Tibial nerve (tissue), 3 donors: ENCODE results near the gene SPESP1.

Experiments used
- POLR2A ChIP-seq, 2 donors: fragments of 450-650 bp; IDR thresholded peaks; one replicate each; pipeline ENCODE4 v1.6.1; 2017; ENCODE audit warnings: antibody characterized with exemption in 2 of 2, mild to moderate bottlenecking in 2 of 2, moderate library complexity in 2 of 2
- TF ChIP-seq, protein P1 (sequence below), 5 experiments: fragments of 200-600 bp in 3 of 5; fragments of 450-650 bp in 2 of 5; sonication (generic) in 3 of 5; IDR thresholded peaks; one replicate each; pipeline ENCODE4 v1.5.1; 2016 to 2019; ENCODE audit warnings: antibody characterized with exemption in 5 of 5, mild to moderate bottlenecking in 3 of 5, moderate library complexity in 2 of 5

DNA sequence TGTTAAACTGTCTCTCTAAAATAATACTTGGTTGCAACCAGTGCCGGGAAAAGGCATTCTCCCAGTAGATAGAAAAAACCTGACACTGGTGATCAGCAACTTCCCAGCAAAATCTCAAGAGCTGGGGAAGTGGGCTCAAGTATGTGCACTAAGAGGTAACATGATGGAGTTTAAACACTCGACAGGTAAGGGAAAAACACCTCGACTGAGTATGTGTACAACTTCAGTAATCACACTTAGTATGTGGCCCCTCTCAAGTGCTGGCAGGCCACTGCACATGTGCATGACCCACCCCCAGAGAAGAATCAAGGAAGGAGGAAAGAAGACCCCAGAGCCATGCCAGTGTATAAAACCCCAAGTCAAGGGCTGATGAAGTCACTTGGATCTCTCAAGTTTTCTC, 27.4 kb downstream of the SPESP1 start:
- TF ChIP-seq, protein P1, sequence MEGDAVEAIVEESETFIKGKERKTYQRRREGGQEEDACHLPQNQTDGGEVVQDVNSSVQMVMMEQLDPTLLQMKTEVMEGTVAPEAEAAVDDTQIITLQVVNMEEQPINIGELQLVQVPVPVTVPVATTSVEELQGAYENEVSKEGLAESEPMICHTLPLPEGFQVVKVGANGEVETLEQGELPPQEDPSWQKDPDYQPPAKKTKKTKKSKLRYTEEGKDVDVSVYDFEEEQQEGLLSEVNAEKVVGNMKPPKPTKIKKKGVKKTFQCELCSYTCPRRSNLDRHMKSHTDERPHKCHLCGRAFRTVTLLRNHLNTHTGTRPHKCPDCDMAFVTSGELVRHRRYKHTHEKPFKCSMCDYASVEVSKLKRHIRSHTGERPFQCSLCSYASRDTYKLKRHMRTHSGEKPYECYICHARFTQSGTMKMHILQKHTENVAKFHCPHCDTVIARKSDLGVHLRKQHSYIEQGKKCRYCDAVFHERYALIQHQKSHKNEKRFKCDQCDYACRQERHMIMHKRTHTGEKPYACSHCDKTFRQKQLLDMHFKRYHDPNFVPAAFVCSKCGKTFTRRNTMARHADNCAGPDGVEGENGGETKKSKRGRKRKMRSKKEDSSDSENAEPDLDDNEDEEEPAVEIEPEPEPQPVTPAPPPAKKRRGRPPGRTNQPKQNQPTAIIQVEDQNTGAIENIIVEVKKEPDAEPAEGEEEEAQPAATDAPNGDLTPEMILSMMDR (IDR thresholded peaks at IDR 0.05), result no peak
- no peak for TF ChIP-seq POLR2A (IDR thresholded peaks at IDR 0.05)
